Activated CD4-positive, alpha-beta memory T cell treated with anti-CD3 and anti-CD28 coated beads for 36 hours (primary cell): ENCODE data around the gene CPNE8. TPM values are rescaled to one million over a fixed set of nuclear protein-coding genes. Genes with fewer than 3 reads are reported as not detected.

ENCODE experiments used
- CTCF ChIA-PET: fragments of 350-600 bp; sonication (Branson Sonifier 250); formaldehyde crosslinking; loops from one replicate; lab custom pipeline; 2021; ENCODE audit warnings: antibody characterized with exemption, inconsistent platforms; lab: Charles Lee
- POLR2A ChIA-PET: fragments of 350-600 bp; sonication (Branson Sonifier 250); formaldehyde crosslinking; loops from one replicate; lab custom pipeline; 2021; ENCODE audit warnings: antibody characterized with exemption; lab: Charles Lee
- DNase-seq: peaks from one replicate; pipeline ENCODE4 v3.0.0-alpha.2; 2020
- H3K27ac Mint-ChIP-seq: one replicate; pipeline ENCODE4 v1.8.0; 2021; ENCODE audit warnings: mixed read lengths
- H3K27me3 Mint-ChIP-seq: one replicate; pipeline ENCODE4 v1.8.0; 2021; ENCODE audit warnings: mixed read lengths
- H3K36me3 Mint-ChIP-seq: one replicate; pipeline ENCODE4 v1.8.0; 2021; ENCODE audit warnings: mixed read lengths
- H3K4me1 Mint-ChIP-seq: one replicate; pipeline ENCODE4 v1.8.0; 2021; ENCODE audit warnings: low read depth, mixed read lengths
- H3K4me3 Mint-ChIP-seq: one replicate; pipeline ENCODE4 v1.8.0; 2021; ENCODE audit warnings: mild to moderate bottlenecking, mixed read lengths
- H3K9me3 Mint-ChIP-seq: one replicate; pipeline ENCODE4 v1.8.0; 2021; ENCODE audit warnings: mixed read lengths
- intact Hi-C: fragments of 100-400 bp; cut with micrococcal nuclease; formaldehyde crosslinking; loops from one replicate; pipeline ENCODE4 v1.15.1; 2023
- total RNA-seq, 2 experiments: library from RNA; stranded (reverse); gene quantifications; one replicate each; pipeline ENCODE4 v1.2.3, GENCODE V29; 2021

The CPNE8 gene
- total RNA-seq, 2 experiments from 2014 or later, result 4.4 to 4.6 TPM

DNA sequence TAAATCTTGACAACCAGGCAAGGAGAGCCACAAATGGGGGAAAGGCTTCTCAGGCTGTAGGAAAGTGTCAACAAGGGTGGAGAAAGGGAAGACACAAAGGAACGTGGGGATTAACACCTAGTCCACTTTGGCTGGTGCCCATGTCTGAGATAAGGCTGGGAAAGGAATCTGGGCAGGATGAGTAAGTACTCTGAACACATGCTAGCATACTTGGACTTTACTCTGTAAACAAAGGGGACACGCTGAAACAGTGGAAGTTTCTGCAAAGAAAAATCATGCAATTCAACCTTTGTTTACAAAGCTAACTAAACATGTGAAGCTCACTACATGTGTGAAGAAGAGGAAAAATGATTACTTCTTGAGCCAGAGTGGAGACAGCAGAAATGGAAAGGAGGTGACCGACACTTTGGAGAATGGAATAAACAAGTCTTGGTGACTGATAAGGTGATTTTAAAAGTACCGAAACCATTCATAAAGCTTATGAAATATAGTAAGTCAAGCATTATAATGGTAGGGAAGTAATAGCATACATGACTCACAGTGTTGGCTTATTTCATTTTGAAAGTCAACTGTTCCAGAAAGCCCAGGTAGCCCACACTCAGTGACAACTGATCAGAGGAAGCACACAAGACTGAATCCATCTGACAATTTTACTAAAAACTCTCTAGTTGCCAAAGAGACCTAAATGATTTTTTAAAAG lies 13.2 kb downstream of the CPNE8 start:
- Mint-ChIP-seq H3K27me3 (no peaks in the 10 kb centered on the region), H3K27ac (no peak overlapping the region), H3K4me1 (peaks cover 19% of the 10 kb centered on the region), H3K9me3 (no peaks in the 10 kb centered on the region), H3K4me3 (no peak overlapping the region), H3K36me3 (no peaks in the 10 kb centered on the region)
- POLR2A ChIA-PET, result no interaction called here
- DNase-seq, result peak; percentile 10
- CTCF ChIA-PET, result interaction anchor here (1.0 kb wide), 1 partner anchor 13 kb away, joined by 3 read pairs; the partner anchor contains the start of gene CPNE8
- intact Hi-C loops, result no loop called here

DNA sequence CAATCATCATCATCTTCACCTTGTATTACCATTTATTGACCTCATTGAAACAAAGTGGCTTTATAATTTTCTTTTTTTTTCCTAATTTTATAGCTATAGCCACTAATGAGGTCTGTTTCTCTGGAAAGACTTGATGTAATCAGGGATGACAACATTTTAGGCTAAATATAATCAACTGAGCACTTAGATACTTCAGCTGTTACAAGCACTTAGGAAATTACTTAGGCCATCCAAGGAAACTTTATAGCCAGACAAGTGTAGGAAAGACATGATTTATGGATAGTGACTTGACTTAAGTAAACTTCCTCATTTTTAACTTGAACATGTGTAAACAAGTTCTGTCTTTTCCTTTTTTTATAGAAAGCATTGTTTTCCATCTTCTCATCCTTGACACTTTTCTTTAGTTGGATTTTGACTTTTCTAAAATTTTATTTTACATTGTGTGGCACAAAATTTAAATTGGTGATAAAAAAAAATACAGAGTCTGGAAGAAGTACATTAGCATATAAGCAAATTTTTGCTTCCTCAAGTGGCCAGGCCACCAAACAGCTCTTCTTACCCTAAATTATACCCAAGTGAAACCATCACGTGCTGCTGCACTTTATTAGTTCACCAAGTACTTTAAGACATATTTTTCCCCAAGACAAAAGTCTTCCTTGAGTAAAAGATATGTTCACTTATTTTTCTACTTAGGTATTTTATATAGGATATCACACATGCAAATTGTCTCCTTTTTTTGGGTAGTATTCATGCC lies 15.1 kb downstream of the CPNE8 start:
- no peak for DNase-seq
- Mint-ChIP-seq H3K9me3 (no peaks in the 10 kb centered on the region), H3K27ac (no peak overlapping the region), H3K27me3 (no peaks in the 10 kb centered on the region), H3K36me3 (no peaks in the 10 kb centered on the region), H3K4me3 (no peak overlapping the region), H3K4me1 (peaks cover 17% of the 10 kb centered on the region)
- ChIA-PET POLR2A (no interaction called here), CTCF (no interaction called here)
- intact Hi-C loops, result no loop called here

DNA sequence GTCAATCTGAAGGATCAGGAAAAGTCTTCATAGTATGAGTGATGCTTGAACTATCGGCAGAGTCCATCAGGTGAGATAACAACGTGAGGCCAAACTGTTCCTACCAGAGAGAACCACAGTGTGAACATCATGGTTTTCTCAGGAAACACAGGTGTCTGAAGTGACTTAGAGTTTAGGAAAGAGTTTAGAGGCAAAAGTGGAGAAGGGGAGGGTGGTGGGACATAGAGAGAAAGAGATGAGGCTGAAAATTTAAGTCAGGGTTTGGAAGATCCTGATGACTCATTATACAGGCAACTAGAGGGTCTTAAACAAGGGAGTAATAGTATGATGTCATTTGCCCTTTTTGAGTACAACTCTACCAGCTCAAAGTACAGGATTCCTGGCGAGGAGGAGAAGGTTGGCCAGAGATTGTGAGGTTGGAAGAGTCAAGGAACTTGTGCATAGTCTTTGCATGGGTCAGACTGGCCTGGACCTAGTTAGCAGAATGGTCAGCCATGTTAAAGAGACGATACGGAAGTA lies 16.0 kb downstream of the CPNE8 start:
- no peak for DNase-seq
- Mint-ChIP-seq H3K27me3 (no peaks in the 10 kb centered on the region), H3K9me3 (no peaks in the 10 kb centered on the region), H3K27ac (no peak overlapping the region), H3K4me1 (peaks cover 15% of the 10 kb centered on the region), H3K4me3 (no peak overlapping the region), H3K36me3 (no peaks in the 10 kb centered on the region)
- ChIA-PET CTCF (no interaction called here), POLR2A (no interaction called here)
- intact Hi-C loops, result no loop called here

DNA sequence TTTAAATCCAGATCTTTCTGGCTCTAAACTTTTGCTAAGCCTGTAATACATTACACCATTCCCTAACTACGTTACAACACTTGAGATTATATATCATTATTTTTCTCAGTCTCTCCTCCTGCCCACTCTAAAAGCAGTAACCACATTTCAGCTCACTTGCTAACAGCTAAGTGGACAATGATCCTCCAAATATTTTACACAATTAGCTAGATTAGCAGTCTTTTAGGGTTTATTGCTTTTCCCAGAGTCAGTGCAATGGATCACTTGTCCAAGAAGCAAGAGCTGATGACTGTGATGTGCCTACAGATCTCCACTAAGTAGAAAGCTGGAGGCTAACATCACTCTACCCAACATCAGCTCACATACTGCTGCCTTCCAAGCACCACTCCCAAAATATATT lies 17.6 kb downstream of the CPNE8 start:
- Mint-ChIP-seq H3K4me1 (peaks cover 11% of the 10 kb centered on the region), H3K4me3 (no peak overlapping the region), H3K9me3 (no peaks in the 10 kb centered on the region), H3K27ac (no peak overlapping the region), H3K36me3 (no peaks in the 10 kb centered on the region), H3K27me3 (no peaks in the 10 kb centered on the region)
- intact Hi-C loops, result no loop called here
- no peak for DNase-seq
- ChIA-PET POLR2A (no interaction called here), CTCF (interaction anchor here (0.9 kb wide), 1 partner anchor 19 kb away, joined by 3 read pairs; no protein-coding TSS in a partner anchor)

DNA sequence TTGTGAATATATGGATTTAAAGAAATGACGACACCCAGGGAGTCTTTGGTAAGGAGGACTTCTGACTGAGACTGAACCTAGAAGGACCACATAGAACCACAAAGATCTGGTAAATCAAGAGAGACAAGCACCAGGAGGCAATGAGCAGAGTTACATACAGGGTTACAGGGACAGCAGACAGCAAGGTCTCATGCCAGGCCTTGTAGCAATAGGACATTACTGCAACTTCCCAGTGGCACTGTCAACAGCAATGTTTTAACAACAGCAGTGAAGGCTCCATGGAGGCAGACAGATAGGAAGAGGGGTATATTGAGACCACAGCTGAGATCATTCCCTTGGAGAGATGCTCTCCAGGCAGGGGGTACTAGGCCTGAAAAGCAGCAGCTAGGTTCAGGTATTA lies 18.5 kb downstream of the CPNE8 start:
- DNase-seq, result no peak
- intact Hi-C loops, result no loop called here
- no peak overlapping the region for H3K27ac Mint-ChIP-seq
- ChIA-PET POLR2A (no interaction called here), CTCF (no interaction called here)
- H3K27me3 Mint-ChIP-seq, result no peaks in the 10 kb centered on the region
- H3K36me3 Mint-ChIP-seq, result no peaks in the 10 kb centered on the region
- no peak overlapping the region for H3K4me3 Mint-ChIP-seq
- peaks cover 3% of the 10 kb centered on the region for H3K4me1 Mint-ChIP-seq
- H3K9me3 Mint-ChIP-seq, result no peaks in the 10 kb centered on the region

DNA sequence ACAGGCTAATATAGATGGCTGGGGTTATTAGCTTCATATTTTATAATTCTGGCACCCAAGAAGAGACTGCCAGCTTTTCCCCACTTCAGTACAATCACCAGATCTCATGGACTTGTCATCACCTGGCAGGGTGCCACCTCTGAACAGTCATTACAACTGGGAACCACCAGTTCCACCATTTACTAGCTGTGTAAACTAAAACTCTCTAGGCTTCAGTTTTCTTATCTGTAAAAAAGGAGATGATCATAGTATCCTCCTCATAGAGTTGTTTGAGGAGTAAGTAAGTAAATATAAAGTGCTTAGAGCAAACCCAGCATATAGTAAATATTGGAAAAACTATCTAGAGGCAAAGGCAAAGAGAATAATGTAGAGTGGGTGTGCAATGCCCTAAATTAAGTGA lies 19.3 kb downstream of the CPNE8 start:
- DNase-seq, result peak; percentile 47

DNA sequence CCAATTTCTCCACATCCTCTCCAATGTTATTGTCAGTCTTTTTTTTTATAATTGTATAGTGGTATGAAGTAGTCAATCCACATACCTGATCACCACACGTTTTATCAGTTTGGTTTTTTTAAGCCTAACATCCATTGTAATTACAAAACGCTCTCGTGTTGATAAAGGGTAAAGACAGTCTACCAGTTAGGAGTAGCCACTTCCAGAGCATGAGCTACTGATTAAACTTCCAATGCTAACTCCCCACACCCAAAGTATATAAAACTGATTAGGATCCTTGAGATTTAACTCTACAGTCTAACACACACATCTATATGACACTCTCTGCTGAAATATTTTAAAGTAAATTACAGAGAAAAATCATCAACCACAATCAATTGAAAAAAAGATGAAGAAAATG lies 20.7 kb downstream of the CPNE8 start:
- intact Hi-C loops, result no loop called here
- ChIA-PET CTCF (no interaction called here), POLR2A (no interaction called here)
- no peaks in the 10 kb centered on the region for H3K36me3 Mint-ChIP-seq
- H3K9me3 Mint-ChIP-seq, result no peaks in the 10 kb centered on the region
- no peaks in the 10 kb centered on the region for H3K27me3 Mint-ChIP-seq
- H3K27ac Mint-ChIP-seq, result no peak overlapping the region
- H3K4me1 Mint-ChIP-seq, result peaks cover 2% of the 10 kb centered on the region
- no peak for DNase-seq
- no peak overlapping the region for H3K4me3 Mint-ChIP-seq

More for the DNA sequence above, 19.3 kb downstream of the CPNE8 start:
- ChIA-PET CTCF (interaction anchor here (1.0 kb wide), 1 partner anchor 16 kb away, joined by 4 read pairs; no protein-coding TSS in a partner anchor), POLR2A (no interaction called here)
- no peak overlapping the region for H3K4me3 Mint-ChIP-seq
- peaks cover 2% of the 10 kb centered on the region for H3K4me1 Mint-ChIP-seq
- H3K27ac Mint-ChIP-seq, result no peak overlapping the region
- H3K9me3 Mint-ChIP-seq, result no peaks in the 10 kb centered on the region
- H3K27me3 Mint-ChIP-seq, result no peaks in the 10 kb centered on the region
- no peaks in the 10 kb centered on the region for H3K36me3 Mint-ChIP-seq
- intact Hi-C loops, result no loop called here

DNA sequence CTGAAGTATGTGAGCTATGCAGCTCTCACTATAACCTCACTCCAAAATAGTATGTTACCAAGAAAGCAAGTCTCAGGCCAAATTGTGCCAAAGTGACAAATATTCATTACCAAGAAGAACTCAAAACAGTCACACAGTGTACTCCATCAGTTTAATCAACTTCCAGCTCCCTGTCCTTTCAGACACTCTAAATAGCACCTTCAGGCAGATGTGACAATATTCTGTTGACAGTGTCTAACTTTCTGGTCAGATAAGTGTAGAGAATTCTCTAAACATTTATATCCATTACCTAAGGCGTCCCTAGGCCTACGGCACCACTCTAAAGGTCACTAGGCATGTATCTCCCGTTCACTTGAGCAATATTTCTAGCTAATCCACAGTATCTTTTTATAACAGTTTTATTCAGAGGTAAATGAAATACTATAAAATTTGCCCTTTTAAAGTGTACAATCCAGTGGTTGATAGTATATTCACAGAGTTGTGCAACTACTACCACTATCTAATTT lies 21.7 kb downstream of the CPNE8 start:
- H3K27ac Mint-ChIP-seq, result no peak overlapping the region
- intact Hi-C loops, result no loop called here
- H3K27me3 Mint-ChIP-seq, result no peaks in the 10 kb centered on the region
- H3K4me1 Mint-ChIP-seq, result no peaks in the 10 kb centered on the region
- no peaks in the 10 kb centered on the region for H3K9me3 Mint-ChIP-seq
- no peak for DNase-seq
- POLR2A ChIA-PET, result no interaction called here
- no peak overlapping the region for H3K4me3 Mint-ChIP-seq
- CTCF ChIA-PET, result no interaction called here
- no peaks in the 10 kb centered on the region for H3K36me3 Mint-ChIP-seq

DNA sequence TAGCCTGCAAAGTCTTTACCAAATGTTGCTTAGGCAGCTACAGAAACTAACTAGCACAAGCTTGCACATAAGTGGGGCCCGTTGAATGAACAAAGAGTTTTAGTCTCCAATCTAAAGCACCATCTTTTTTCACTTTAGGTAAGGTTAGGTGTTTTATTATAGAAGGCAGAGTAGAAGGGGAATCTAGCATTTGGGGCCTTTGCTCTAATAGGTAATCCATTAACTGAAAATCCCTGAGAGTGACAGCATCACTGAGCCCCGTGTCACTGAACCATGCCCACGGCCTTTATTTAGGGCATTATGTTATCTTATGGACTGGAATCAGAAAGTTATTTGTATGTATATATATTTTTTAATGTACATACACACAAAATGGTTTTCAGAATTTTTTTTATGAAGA lies 25.1 kb downstream of the CPNE8 start:
- Mint-ChIP-seq H3K27ac (no peak overlapping the region), H3K36me3 (no peaks in the 10 kb centered on the region), H3K9me3 (no peaks in the 10 kb centered on the region), H3K27me3 (no peaks in the 10 kb centered on the region), H3K4me3 (no peak overlapping the region), H3K4me1 (no peaks in the 10 kb centered on the region)
- ChIA-PET CTCF (no interaction called here), POLR2A (no interaction called here)
- DNase-seq, result no peak
- intact Hi-C loops, result no loop called here

DNA sequence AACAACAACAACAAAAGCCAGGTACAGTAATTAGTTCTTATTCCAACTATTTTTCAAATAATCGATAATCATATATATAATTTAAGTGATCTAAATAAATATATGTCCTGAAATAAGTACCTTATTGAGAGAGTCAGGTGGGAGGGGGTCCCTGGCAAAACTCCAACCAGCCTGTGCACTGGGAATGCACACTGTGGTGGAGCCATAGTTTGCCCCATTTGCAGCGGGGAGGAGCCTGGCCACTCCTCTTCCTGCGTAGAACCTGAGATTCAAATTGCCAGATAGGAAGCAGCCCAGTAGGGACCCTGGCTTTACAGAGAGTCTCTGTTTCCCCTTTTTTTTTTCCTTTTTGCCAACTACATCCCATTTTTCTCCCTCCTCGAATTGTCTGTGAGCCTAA lies 26.4 kb downstream of the CPNE8 start:
- H3K27ac Mint-ChIP-seq, result no peak overlapping the region
- H3K27me3 Mint-ChIP-seq, result no peaks in the 10 kb centered on the region
- H3K9me3 Mint-ChIP-seq, result no peaks in the 10 kb centered on the region
- no peak for DNase-seq
- H3K4me3 Mint-ChIP-seq, result no peak overlapping the region
- intact Hi-C loops, result no loop called here
- no peaks in the 10 kb centered on the region for H3K4me1 Mint-ChIP-seq
- no peaks in the 10 kb centered on the region for H3K36me3 Mint-ChIP-seq
- ChIA-PET POLR2A (no interaction called here), CTCF (no interaction called here)

DNA sequence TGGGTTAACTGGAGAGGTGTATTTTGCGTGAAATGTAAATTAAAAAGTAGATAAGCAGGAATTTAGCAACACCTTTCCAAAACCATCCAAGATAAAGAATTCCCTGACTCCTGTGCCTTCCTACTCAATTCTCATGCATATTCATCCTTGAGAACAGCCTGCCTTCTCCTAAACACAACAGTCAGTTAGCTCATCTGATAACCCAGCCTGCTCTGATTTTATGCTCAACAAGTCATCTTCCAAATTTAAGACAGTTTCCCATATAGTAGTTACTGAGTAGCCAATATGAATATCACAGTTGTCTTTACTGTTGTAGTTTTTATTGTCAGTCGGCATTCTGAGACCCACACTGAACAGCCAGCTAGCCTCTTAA lies 27.1 kb downstream of the CPNE8 start:
- Mint-ChIP-seq H3K36me3 (no peaks in the 10 kb centered on the region), H3K27ac (no peak overlapping the region), H3K27me3 (no peaks in the 10 kb centered on the region), H3K4me3 (no peak overlapping the region), H3K4me1 (no peaks in the 10 kb centered on the region), H3K9me3 (no peaks in the 10 kb centered on the region)
- ChIA-PET POLR2A (no interaction called here), CTCF (no interaction called here)
- intact Hi-C loops, result no loop called here
- no peak for DNase-seq

DNA sequence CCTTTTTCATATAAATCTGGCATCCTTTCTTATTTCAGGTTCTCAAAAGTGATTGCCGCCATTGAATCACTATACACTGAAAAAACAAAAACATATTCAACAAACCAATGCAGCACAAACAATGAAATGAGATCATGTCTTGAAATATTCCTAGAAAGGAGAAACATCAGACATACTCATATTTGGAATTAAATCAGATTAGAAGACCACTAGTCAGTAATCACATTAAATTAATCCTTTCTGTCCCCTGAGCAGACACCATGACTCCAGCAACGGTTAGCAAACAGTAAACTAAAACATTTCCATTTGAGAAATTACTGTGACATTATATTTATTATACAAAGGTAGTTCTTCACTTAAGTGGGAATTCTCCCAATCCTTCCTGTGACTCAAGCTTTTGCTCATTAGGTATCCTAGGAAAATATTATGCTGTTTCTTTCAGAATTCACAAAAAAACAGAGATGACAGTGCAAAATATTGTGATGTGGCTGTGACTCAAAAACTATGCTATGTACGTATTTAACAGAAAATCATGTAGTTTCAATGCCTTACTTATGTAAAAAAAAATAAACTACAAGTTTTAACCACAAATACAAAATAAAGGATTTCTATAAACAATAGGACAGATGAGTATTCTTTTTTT lies 29.7 kb downstream of the CPNE8 start:
- intact Hi-C loops, result no loop called here
- Mint-ChIP-seq H3K4me3 (no peak overlapping the region), H3K36me3 (peaks cover 8% of the 10 kb centered on the region), H3K27ac (no peak overlapping the region), H3K9me3 (peaks cover 5% of the 10 kb centered on the region), H3K4me1 (no peaks in the 10 kb centered on the region), H3K27me3 (no peaks in the 10 kb centered on the region)
- POLR2A ChIA-PET, result no interaction called here
- DNase-seq, result no peak
- CTCF ChIA-PET, result no interaction called here
